Measurements from ENCODE around the gene SLC22A14.

The SLC22A14 gene

GRCh38 chr3:38361496-38361895 is 79.4 kb downstream of the SLC22A14 start:
- H3K4me3 ChIP-seq (ENCODE audit: low read length): no peak overlapping the region
- no peaks in the 10 kb centered on the region for H3K9me3 ChIP-seq (ENCODE audit: control insufficient read depth, insufficient read depth, low read length)
- no peaks in the 10 kb centered on the region for H3K27me3 ChIP-seq (ENCODE audit: control insufficient read depth, insufficient read depth, low read length)
- 0 out of 2 replicates have a peak, but pooled peaks cover 3% of the 10 kb centered on the region for H3K36me3 ChIP-seq (ENCODE audit: control insufficient read depth, insufficient read depth, low read length)
- H3K27ac ChIP-seq (ENCODE audit: low read length): no peak overlapping the region
- H3K4me1 ChIP-seq (ENCODE audit: control insufficient read depth, insufficient read depth, low read length): no peaks in the 10 kb centered on the region; the same call in 1 of the 2 replicates
- no peak for DNase-seq (ENCODE audit: low read depth, low spot score)
- WGBS (ENCODE audit: insufficient coverage, insufficient read length): no CpG with 5 or more reads among the region's 4 CpGs

GRCh38 chr3:38362825-38363224 is 80.7 kb downstream of the SLC22A14 start:
- Histone ChIP-seq H3K27ac (ENCODE audit: low read length) (no peak overlapping the region), H3K27me3 (ENCODE audit: control insufficient read depth, insufficient read depth, low read length) (no peaks in the 10 kb centered on the region), H3K36me3 (ENCODE audit: control insufficient read depth, insufficient read depth, low read length) (0 out of 2 replicates have a peak, but pooled peaks cover 3% of the 10 kb centered on the region), H3K9me3 (ENCODE audit: control insufficient read depth, insufficient read depth, low read length) (no peaks in the 10 kb centered on the region), H3K4me3 (ENCODE audit: low read length) (no peak overlapping the region), H3K4me1 (ENCODE audit: control insufficient read depth, insufficient read depth, low read length) (no peaks in the 10 kb centered on the region; the same call in 1 of the 2 replicates)
- DNase-seq (ENCODE audit: low read depth, low spot score): no peak
- no CpG with 5 or more reads among the region's 9 CpGs for WGBS (ENCODE audit: insufficient coverage, insufficient read length)

DNA sequence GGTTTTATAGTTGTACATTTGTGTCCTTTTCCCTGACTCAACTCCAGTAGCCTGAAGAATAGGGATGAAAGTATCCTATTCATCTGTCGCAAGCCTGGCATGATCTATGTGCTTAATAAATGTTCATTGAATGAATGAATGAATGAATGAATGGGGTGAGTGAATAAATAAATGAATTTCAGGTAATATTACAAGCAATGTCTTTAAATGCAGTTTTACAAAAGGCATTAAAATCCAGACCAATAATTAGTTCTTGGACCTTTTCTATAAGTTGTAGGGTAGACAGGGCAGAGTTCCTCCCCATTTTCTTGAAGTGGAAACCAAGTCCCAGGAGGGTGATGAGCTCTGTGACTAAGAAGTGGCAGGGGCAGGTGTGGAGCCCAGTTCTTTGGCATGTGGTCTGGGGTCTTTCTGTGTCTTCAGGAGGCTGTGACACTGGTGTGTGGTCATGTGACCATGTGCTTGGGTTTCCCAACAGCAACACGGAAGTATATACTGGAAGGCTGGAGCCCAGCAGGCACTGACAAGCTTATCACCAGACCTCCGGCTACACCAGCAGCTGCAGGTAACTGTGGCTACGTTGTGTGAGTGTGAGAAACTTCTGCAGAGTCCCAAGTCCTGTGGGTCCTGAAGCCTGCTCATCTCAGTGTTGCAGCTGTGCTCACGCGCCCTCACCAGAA is 82.8 kb downstream of the SLC22A14 start:
- no peaks in the 10 kb centered on the region for H3K9me3 ChIP-seq (ENCODE audit: control insufficient read depth, insufficient read depth, low read length)
- DNase-seq (ENCODE audit: low read depth, low spot score): no peak
- WGBS (ENCODE audit: insufficient coverage, insufficient read length): no CpG with 5 or more reads among the region's 6 CpGs
- H3K27me3 ChIP-seq (ENCODE audit: control insufficient read depth, insufficient read depth, low read length): no peaks in the 10 kb centered on the region
- no peak overlapping the region for H3K27ac ChIP-seq (ENCODE audit: low read length)
- 0 out of 2 replicates have a peak, but pooled peaks cover 3% of the 10 kb centered on the region for H3K36me3 ChIP-seq (ENCODE audit: control insufficient read depth, insufficient read depth, low read length)
- H3K4me1 ChIP-seq (ENCODE audit: control insufficient read depth, insufficient read depth, low read length): no peaks in the 10 kb centered on the region; the same call in 1 of the 2 replicates
- no peak overlapping the region for H3K4me3 ChIP-seq (ENCODE audit: low read length)

GRCh38 chr3:38365469-38366062 is 83.5 kb downstream of the SLC22A14 start:
- no peak for DNase-seq (ENCODE audit: low read depth, low spot score)
- Histone ChIP-seq H3K9me3 (ENCODE audit: control insufficient read depth, insufficient read depth, low read length) (no peaks in the 10 kb centered on the region), H3K4me3 (ENCODE audit: low read length) (no peak overlapping the region), H3K27me3 (ENCODE audit: control insufficient read depth, insufficient read depth, low read length) (no peaks in the 10 kb centered on the region), H3K36me3 (ENCODE audit: control insufficient read depth, insufficient read depth, low read length) (0 out of 2 replicates have a peak, but pooled peaks cover 3% of the 10 kb centered on the region), H3K4me1 (ENCODE audit: control insufficient read depth, insufficient read depth, low read length) (no peaks in the 10 kb centered on the region; the same call in 1 of the 2 replicates), H3K27ac (ENCODE audit: low read length) (no peak overlapping the region)
- no CpG with 5 or more reads among the region's 13 CpGs for WGBS (ENCODE audit: insufficient coverage, insufficient read length)

- Histone ChIP-seq H3K27ac (ENCODE audit: low read length) (no peak overlapping the region), H3K27me3 (ENCODE audit: control insufficient read depth, insufficient read depth, low read length) (no peaks in the 10 kb centered on the region), H3K4me3 (ENCODE audit: low read length) (no peak overlapping the region), H3K4me1 (ENCODE audit: control insufficient read depth, insufficient read depth, low read length) (no peaks in the 10 kb centered on the region; the same call in 1 of the 2 replicates), H3K9me3 (ENCODE audit: control insufficient read depth, insufficient read depth, low read length) (no peaks in the 10 kb centered on the region), H3K36me3 (ENCODE audit: control insufficient read depth, insufficient read depth, low read length) (0 out of 2 replicates have a peak, but pooled peaks cover 3% of the 10 kb centered on the region)
- no peak for DNase-seq (ENCODE audit: low read depth, low spot score)
- no CpG with 5 or more reads among the region's 3 CpGs for WGBS (ENCODE audit: insufficient coverage, insufficient read length)
These were observed 84.0 kb downstream of the SLC22A14 start for GRCh38 chr3:38366082-38366481.

- Histone ChIP-seq H3K27ac (ENCODE audit: low read length) (no peak overlapping the region), H3K4me1 (ENCODE audit: control insufficient read depth, insufficient read depth, low read length) (no peaks in the 10 kb centered on the region; the same call in 1 of the 2 replicates), H3K9me3 (ENCODE audit: control insufficient read depth, insufficient read depth, low read length) (no peaks in the 10 kb centered on the region), H3K36me3 (ENCODE audit: control insufficient read depth, insufficient read depth, low read length) (peaks cover 6% of the 10 kb centered on the region; the same call in 1 of the 2 replicates), H3K4me3 (ENCODE audit: low read length) (no peak overlapping the region), H3K27me3 (ENCODE audit: control insufficient read depth, insufficient read depth, low read length) (no peaks in the 10 kb centered on the region)
- no peak for DNase-seq (ENCODE audit: low read depth, low spot score)
- WGBS (ENCODE audit: insufficient coverage, insufficient read length): no CpG with 5 or more reads among the region's 3 CpGs
These were observed 85.7 kb downstream of the SLC22A14 start for GRCh38 chr3:38367779-38368178.
